GM21447 (cell line): ENCODE results near the gene COA3.

Experiments
- ATAC-seq: cut with Tn5 transposase; IDR thresholded peaks from one replicate; pipeline ENCODE4 v1.9.1; 2021; ENCODE audit not compliant: unreplicated experiment

The COA3 gene

GRCh38 chr17:42818379-42818778, 19.9 kb upstream of the COA3 start:
- no peak for ATAC-seq

- ATAC-seq = no peak
Measured at GRCh38 chr17:42817866-42818265, 19.4 kb upstream of the COA3 start.

GRCh38 chr17:42814633-42815399, 16.3 kb upstream of the COA3 start:
- ATAC-seq = no peak

GRCh38 chr17:42809250-42809649, 10.7 kb upstream of the COA3 start:
- ATAC-seq = no peak

- no peak for ATAC-seq
Measured at GRCh38 chr17:42806249-42806648, 7.7 kb upstream of the COA3 start.

GRCh38 chr17:42804918-42805367, 6.4 kb upstream of the COA3 start:
- ATAC-seq = no peak

- ATAC-seq = no peak
Measured at GRCh38 chr17:42803074-42803883, 4.8 kb upstream of the COA3 start.

GRCh38 chr17:42798011-42798382, 507 bp downstream of the COA3 start:
- ATAC-seq = no peak

- ATAC-seq = no peak
Measured at GRCh38 chr17:42797067-42798007, 1.2 kb downstream of the COA3 start.

GRCh38 chr17:42796066-42796758, 2.3 kb downstream of the COA3 start:
- ATAC-seq = no peak

- ATAC-seq = no peak
Measured at GRCh38 chr17:42795465-42795864, 3.0 kb downstream of the COA3 start.

- ATAC-seq = no peak
Measured at GRCh38 chr17:42795061-42795460, 3.4 kb downstream of the COA3 start.

- no peak for ATAC-seq
Measured at GRCh38 chr17:42792545-42792944, 6.0 kb downstream of the COA3 start.

GRCh38 chr17:42791948-42792347, 6.6 kb downstream of the COA3 start:
- no peak for ATAC-seq

- ATAC-seq = no peak
Measured at GRCh38 chr17:42787266-42787665, 11.2 kb downstream of the COA3 start.

GRCh38 chr17:42784811-42785592, 13.5 kb downstream of the COA3 start:
- ATAC-seq = no peak

GRCh38 chr17:42784409-42784808, 14.1 kb downstream of the COA3 start:
- ATAC-seq = no peak

GRCh38 chr17:42783791-42784138, 14.7 kb downstream of the COA3 start:
- ATAC-seq = no peak

- no peak for ATAC-seq
Measured at GRCh38 chr17:42783062-42783790, 15.3 kb downstream of the COA3 start.
